SH-SY5Y (cell line): ENCODE data around the gene IL15RA.

Experiments
- GATA2 ChIP-seq: IDR thresholded peaks from 2 replicates; pipeline ENCODE4 v1.6.1; 2011; ENCODE audit warnings: mild to moderate bottlenecking, low read depth, low read length
- GATA3 ChIP-seq: IDR thresholded peaks from 2 replicates; pipeline ENCODE4 v1.6.1; 2011; ENCODE audit warnings: low read depth, mild to moderate bottlenecking, low read length, moderate library complexity

DNA sequence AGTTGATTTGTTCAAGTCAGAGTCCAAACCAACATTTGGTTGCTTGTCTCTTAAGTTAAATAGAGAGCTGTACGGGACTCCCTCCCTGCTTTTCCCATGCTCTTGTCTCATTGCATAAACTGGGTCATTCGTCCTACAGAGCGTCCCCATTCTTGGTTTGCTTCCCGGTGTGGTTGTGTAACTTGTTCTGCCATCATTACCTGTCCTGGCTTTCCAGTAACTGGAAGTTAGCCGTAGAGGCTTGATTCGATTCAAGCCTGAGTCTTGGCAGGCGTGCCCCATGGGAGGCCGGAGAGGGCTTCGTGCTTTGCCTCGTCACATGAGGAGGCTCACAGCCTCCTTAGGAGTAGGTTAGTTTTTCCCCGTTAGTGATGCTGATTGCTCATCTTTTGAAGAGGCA, 47.1 kb downstream of the IL15RA start:
- TF ChIP-seq GATA3, result no peak
- TF ChIP-seq GATA2, result no peak
